Stimulated activated CD4-positive, alpha-beta T cell treated with anti-CD3 and anti-CD28 coated beads, Interleukin-4, amount 100 ng/mL, for 1 hour (primary cell): Measurements from ENCODE around the gene GRM7.

ENCODE experiments used
- DNase-seq: peaks from one replicate; pipeline ENCODE4 v3.0.0-alpha.2; 2020

Gene GRM7

DNA sequence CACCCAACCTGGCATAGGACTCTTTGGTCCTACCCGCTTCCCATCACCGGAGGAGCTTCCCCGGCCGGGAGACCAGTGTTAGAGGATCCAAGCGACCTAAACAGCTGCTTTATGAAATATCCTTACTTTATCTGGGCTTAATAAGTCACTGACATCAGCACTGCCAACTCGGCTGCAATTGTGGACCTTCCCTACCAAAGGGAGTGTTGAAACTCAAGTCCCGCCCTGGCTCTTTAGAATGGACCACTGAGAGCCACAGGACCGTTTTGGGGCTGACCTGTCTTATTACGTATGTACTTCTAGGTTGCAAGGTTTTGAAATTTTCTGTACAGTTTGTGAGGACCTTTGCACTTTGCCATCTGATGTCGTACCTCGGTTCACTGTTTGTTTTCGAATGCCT lies 879.5 kb downstream of the GRM7 start:
- no peak for DNase-seq

- no peak for DNase-seq
Observed at GRCh38 chr3:7744850-7745249, 883.9 kb downstream of the GRM7 start.

DNA sequence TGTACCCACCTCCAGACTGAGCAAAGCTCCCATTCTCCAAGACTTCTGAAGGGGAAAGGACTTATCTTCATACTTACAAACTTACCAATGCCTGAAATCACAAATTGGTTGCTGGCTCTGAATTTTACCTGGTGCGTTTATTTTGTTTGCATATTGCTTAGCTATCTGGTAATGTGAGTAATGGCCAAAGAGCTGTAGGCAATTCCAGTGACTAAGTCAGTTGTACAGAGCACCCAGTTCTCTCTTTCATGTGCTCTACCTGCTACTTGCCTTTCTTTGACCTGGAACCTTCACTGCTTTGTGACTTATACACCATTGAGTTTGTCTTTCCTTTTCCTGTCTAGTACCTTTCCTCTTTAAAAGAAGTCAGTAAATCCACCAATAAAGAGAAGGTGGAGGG lies 884.8 kb downstream of the GRM7 start:
- DNase-seq, result no peak

DNA sequence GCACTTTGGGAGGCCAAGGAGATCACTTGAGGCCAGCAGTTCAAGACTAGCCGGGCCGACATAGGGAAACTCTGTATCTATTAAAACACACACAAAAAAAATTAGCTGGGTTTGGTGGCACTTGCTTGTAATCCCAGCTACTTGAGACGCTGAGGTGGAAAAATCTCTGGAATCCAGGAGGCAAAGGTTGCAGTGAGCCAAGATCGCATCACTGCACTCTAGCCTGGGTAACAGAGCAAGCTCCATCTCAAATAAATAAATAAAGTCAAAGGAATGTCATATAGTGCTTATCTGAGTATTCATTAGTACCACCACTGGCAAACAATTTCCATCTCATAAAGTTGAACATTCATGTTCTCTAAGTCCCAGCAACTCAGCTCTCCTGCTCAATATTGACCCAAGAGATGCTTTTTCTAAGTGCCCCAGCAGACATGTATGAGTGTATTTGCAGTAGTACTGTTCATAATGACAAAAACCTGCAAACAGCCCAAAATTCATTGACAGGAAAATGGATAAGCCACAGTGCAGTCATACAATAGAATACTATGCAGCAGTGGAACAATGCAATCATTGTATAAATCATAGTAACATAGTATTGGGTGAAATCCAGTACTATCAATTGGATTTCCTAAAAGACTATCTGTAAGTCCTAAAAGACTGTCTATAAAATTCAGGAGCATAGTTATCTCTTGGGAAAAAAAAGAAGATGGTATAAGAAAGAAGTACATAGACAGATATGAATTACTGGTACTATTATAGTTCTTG lies 889.2 kb downstream of the GRM7 start:
- DNase-seq, result no peak

DNA sequence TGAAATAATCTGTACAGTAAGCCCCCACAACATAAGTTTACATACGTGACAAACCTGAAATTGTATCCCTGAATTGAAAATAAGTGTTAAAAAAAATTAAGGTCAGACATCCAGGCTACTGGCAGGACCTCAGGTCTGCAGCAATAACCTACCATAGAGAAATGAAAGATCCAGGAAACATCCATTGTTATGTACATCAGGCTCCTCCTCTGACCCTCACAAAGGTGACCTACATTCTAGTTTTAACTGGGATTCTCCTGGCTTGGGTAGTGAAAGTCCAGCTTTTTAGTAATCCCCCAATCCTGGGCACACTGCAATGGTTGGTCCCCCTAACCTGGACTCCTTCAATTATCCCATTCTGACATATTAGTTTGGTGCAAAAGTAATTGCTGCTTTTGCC lies 891.1 kb downstream of the GRM7 start:
- no peak for DNase-seq

DNA sequence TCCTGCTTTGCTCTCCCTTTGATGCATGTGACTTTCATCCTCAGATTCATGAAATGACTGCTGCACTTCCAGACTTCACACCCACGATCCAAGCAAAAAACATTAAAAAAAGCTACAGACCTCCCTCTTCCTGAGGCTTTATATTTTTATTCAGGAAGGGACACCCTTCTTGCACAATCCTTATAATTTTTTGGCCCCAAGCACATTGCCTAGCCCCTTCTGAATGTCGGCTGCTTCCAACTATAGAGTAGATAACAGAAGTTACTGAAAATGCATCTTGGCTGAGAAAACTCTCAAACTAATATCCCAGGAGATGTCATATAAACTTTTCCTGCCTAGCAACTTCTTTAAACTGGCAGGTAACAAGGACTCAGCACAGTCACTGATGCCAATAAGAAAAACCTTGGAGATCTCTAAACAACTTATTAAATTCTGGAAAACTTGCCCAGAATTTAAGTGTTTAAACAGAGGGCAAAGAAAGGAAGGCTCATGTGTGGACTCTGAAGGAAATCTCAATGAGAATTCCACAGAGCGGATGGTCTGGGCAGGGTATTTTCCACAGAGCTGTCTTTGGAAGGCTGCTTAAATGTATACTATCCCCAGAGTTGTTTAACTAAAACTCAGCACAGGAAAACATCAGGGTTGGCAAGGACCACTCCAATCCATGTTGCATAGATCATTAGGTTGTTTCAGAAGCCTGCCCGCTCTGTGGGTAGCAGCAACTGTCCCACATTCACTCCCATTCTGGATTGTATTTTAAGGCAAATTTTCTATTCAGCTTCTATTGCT lies 893.9 kb downstream of the GRM7 start:
- no peak for DNase-seq

DNA sequence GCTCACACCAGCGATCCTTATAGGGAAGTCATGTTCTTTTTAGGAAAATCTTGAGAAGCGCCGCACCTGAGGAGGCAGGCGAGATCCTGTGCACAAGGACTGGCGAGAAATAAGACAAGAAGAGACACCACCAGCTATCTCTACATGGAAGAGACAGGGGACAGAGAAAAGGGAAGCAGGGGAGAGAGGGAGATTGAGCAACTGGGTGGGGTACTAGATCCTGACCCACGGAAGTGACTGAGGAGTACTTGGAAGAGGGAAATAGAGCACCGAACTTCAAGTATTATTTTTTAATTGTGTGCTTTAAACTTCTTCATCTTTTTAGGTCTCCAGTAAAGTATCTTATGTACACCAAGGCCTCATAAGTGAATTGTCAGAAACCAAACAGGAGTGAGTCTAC lies 898.7 kb downstream of the GRM7 start:
- no peak for DNase-seq

DNA sequence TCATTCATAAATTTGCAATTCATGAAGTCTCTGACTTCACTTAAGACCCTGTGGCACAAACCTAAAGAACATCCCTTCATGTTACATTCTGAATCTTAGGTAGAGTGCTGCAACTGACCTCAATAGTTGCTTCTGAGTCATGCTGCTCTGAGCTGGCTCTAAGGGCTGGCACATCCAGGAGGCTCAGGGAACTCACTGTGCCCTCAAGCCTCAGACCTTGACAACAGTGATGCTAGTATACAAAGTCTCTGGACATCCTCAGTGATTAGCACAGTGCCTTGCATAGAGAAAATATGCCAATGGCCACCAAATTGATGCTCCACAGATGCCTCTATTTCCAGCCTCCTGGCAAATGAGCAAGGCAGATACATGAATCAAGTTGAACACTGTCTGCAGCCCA lies 899.8 kb downstream of the GRM7 start:
- DNase-seq, result no peak

GRCh38 chr3:7764115-7764514 lies 903.2 kb downstream of the GRM7 start:
- DNase-seq, result no peak

DNA sequence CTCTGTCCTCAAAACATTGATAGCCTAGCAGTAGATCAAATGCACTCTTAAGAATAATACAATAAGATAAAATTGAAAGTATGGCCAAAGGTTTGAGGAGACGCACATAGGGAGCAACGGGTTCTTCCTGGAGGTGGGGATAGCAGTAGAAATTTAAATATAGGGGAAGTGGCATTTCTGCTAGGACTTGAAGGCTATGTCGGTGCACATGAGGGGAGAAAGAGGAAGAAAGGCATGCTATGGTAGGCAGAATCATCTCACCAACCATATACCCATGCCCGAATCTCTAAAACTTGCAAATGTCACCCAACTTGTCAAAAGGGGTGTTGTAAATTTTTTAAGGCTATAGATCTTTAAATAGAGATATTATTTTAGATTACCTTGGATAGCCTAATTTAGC lies 905.6 kb downstream of the GRM7 start:
- no peak for DNase-seq

DNA sequence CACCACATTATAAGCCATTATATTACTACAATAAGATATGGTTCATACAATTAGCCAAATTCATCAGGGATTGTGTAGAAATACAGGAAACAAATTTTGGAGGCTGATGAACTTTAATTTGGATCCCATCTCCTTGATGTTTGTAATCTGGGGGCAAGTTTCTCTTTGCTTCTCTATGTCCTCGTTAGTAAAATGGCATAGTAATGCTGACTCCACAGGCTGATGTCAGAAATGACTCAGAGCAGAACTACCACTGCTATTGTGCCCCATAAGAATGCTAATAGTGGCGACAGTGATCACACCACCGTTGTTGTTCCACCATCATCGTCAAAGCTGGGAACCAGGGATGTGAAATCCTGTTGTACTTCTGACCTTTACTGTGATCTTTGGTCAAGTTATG lies 918.4 kb downstream of the GRM7 start:
- no peak for DNase-seq

GRCh38 chr3:7781395-7781794 lies 920.5 kb downstream of the GRM7 start:
- DNase-seq, result no peak

- DNase-seq, result no peak
Observed at GRCh38 chr3:7787871-7788828, 927.2 kb downstream of the GRM7 start.

DNA sequence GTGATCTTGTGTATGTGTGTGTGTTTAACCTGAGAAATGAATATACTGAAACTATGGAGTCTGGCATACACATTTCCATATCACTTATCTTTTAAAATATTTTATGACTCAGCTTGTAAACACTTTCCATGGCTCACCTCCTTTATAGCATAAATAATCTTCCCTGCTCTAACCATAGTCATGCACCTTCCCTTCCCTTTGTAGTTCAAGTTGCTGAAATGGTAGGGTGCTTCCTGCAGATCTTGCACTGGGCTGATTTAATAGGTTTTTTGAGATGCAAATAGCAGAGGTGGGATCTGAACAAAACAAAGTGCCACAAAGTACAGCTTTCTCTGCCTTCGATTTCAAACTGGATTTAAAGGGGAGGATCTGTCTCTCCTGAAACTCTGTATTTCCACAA lies 928.0 kb downstream of the GRM7 start:
- no peak for DNase-seq

DNA sequence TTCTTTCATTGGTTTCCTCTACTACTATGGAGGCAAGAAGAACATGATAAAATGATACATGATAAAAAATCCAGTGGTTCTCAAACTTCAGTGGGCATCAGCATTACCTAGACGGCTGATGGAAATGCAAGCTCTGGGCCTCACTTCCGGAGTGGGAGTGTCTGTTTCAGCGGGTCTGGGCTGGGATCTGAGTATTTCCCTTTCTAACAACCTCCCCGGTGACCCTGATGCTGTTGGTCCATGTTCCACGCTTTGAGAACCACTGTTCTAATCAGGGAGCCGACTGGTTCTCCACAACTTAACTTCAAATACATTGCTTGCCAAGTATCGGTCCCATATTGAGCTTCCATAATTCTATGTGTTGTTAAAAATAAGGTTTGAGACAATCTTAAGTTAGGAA lies 928.4 kb downstream of the GRM7 start:
- no peak for DNase-seq

GRCh38 chr3:7790141-7790540 lies 929.2 kb downstream of the GRM7 start:
- DNase-seq, result no peak
